Activated CD8-positive, alpha-beta T cell treated with anti-CD3 and anti-CD28 coated beads for 36 hours (primary cell): ENCODE data around the gene ARPC3. TPM values are rescaled to one million over a fixed set of nuclear protein-coding genes. Genes with fewer than 3 reads are reported as not detected.
"Not testable (repeated sequence)": the region's sequence is repeated elsewhere in the genome, so short reads cannot be mapped to it uniquely, and the experiment has no call there.

Experiments used
- ATAC-seq: fragments of 200-7000 bp; cut with Tn5 transposase; one replicate; pipeline ENCODE4 v1.10.0; 2021; ENCODE audit warnings: mild to moderate bottlenecking, moderate library complexity
- CTCF ChIA-PET: fragments of 350-600 bp; sonication (Branson Sonifier 250); formaldehyde crosslinking; loops from one replicate; lab custom pipeline; 2021; ENCODE audit warnings: antibody characterized with exemption; lab: Charles Lee
- POLR2A ChIA-PET: fragments of 350-600 bp; sonication (Branson Sonifier 250); formaldehyde crosslinking; loops from one replicate; lab custom pipeline; 2021; ENCODE audit warnings: antibody characterized with exemption; lab: Charles Lee
- DNase-seq: peaks from one replicate; pipeline ENCODE4 v3.0.0-alpha.2; 2020
- H3K27ac Mint-ChIP-seq: one replicate; pipeline ENCODE4 v1.8.0; 2021; ENCODE audit warnings: mild to moderate bottlenecking, mixed read lengths
- H3K27me3 Mint-ChIP-seq: one replicate; pipeline ENCODE4 v1.8.0; 2021; ENCODE audit warnings: mixed read lengths
- H3K36me3 Mint-ChIP-seq: one replicate; pipeline ENCODE4 v1.8.0; 2021; ENCODE audit warnings: low read depth, mixed read lengths
- H3K4me1 Mint-ChIP-seq: one replicate; pipeline ENCODE4 v1.8.0; 2021; ENCODE audit warnings: low read depth, mixed read lengths
- H3K4me3 Mint-ChIP-seq: one replicate; pipeline ENCODE4 v1.8.0; 2021; ENCODE audit warnings: mild to moderate bottlenecking, moderate library complexity, mixed read lengths
- H3K9me3 Mint-ChIP-seq: one replicate; pipeline ENCODE4 v1.8.0; 2021; ENCODE audit warnings: mixed read lengths
- intact Hi-C: fragments of 100-400 bp; cut with micrococcal nuclease; formaldehyde crosslinking; loops from one replicate; pipeline ENCODE4 v1.10.0; 2022
- total RNA-seq, 2 experiments: library from RNA; stranded (reverse); gene quantifications; one replicate each; pipeline ENCODE4 v1.2.3, GENCODE V29; 2021
- TF ChIP-seq, protein P1 (sequence below): fragments of 200-600 bp; IDR thresholded peaks from one replicate; pipeline ENCODE4 v1.8.0; 2022; ENCODE audit warnings: antibody characterized with exemption, mild to moderate bottlenecking

The ARPC3 gene
- total RNA-seq, 2 experiments from 2014 or later, result 229 to 240 TPM

GRCh38 chr12:110468214-110469048, 18.3 kb upstream of the ARPC3 start, which contains the start of the genes FAM216A and GPN3:
FAM216A (plus strand) TSS chr12:110468845; CDS start chr12:110468876, 31 bp downstream.
GPN3 (minus strand) TSS chr12:110468257; CDS start chr12:110468203, 54 bp downstream.
- peak within 1 kb of the TSS; percentile 88 for H3K4me3 Mint-ChIP-seq
- ChIA-PET CTCF (interaction anchor here (0.7 to 7.1 kb wide), 25 partner anchors 10 to 426 kb away, joined by 3 to 70 read pairs (median 5); partner anchors contain the start of genes ARPC3, ATP2A2, RAD9B and VPS29), POLR2A (interaction anchor here (0.6 to 3.0 kb wide), 40 partner anchors 9 to 356 kb away, joined by 3 to 49 read pairs (median 4); partner anchors contain the start of genes ARPC3, RAD9B, TCTN1 and VPS29)
- H3K27me3 Mint-ChIP-seq, result no peaks in the 10 kb centered on the region
- no peaks in the 10 kb centered on the region for H3K9me3 Mint-ChIP-seq
- ATAC-seq, result peak; percentile 82
- TF ChIP-seq, protein P1, sequence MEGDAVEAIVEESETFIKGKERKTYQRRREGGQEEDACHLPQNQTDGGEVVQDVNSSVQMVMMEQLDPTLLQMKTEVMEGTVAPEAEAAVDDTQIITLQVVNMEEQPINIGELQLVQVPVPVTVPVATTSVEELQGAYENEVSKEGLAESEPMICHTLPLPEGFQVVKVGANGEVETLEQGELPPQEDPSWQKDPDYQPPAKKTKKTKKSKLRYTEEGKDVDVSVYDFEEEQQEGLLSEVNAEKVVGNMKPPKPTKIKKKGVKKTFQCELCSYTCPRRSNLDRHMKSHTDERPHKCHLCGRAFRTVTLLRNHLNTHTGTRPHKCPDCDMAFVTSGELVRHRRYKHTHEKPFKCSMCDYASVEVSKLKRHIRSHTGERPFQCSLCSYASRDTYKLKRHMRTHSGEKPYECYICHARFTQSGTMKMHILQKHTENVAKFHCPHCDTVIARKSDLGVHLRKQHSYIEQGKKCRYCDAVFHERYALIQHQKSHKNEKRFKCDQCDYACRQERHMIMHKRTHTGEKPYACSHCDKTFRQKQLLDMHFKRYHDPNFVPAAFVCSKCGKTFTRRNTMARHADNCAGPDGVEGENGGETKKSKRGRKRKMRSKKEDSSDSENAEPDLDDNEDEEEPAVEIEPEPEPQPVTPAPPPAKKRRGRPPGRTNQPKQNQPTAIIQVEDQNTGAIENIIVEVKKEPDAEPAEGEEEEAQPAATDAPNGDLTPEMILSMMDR, result no peak
- H3K27ac Mint-ChIP-seq, result peak within 1 kb of the TSS; percentile 99
- DNase-seq, result peak; percentile 97
- H3K4me1 Mint-ChIP-seq, result peaks cover 43% of the 10 kb centered on the region
- intact Hi-C loops, result loop anchor here (2.0 kb wide), 1 partner anchor 34 kb away; the partner anchor contains the start of genes RAD9B and VPS29
- H3K36me3 Mint-ChIP-seq, result peaks cover 43% of the 10 kb centered on the region

DNA sequence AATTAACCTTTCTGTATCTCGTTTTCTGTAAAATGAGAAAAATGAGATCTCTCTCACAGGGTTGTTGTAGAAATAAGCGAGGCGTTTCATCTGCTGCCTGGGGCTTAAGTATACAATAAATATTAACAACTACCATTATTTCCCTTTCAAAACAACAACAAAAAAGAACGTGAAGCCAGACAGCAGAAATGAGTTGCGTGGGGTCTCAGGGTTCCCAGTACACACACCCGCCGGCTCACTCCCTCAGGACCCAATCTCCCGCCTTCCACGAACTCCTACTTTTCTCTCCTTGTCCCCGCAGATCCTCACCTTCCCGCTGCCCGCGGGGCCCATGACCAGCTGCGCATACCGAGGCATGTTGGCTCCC, 17.7 kb upstream of the ARPC3 start:
- H3K36me3 Mint-ChIP-seq, result peaks cover 45% of the 10 kb centered on the region
- ChIA-PET POLR2A (interaction anchor here (0.8 to 3.0 kb wide), 23 partner anchors 10 to 273 kb away, joined by 3 to 49 read pairs (median 5); partner anchors contain the start of genes ARPC3, RAD9B, TCTN1 and VPS29), CTCF (interaction anchor here (0.9 to 7.1 kb wide), 15 partner anchors 10 to 427 kb away, joined by 3 to 70 read pairs (median 5); partner anchors contain the start of genes ARPC3, ATP2A2, RAD9B and VPS29)
- peaks cover 42% of the 10 kb centered on the region for H3K4me1 Mint-ChIP-seq
- intact Hi-C loops, result loop anchor here (2.0 kb wide), 1 partner anchor 35 kb away; the partner anchor contains the start of genes RAD9B and VPS29
- peak overlapping the region; percentile 99 for H3K27ac Mint-ChIP-seq
- no peaks in the 10 kb centered on the region for H3K9me3 Mint-ChIP-seq
- H3K27me3 Mint-ChIP-seq, result no peaks in the 10 kb centered on the region
- H3K4me3 Mint-ChIP-seq, result peak overlapping the region; percentile 88
- DNase-seq (no peak), ATAC-seq (no peak)
- TF ChIP-seq, protein P1, result no peak

DNA sequence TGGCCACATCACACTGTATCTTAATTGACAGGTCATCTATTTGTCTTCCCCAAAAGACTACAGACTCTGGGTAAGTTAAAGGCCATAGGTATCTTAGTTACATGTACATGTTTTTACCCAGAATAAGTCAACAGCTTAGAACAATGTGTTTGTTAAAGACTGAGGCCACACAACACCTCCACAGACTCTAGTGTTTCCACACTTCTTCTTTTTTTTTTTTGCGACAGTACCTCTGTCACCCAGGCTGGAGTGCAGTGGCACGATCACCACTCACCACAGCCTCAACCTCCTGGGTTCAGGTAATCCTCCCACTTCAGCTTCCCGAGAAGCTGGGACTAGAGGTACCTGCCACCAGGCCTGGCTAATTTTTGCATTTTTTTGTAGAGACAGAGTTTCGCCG, 16.7 kb upstream of the ARPC3 start:
- TF ChIP-seq, protein P1, result no peak
- H3K4me1 Mint-ChIP-seq, result peaks cover 43% of the 10 kb centered on the region
- H3K9me3 Mint-ChIP-seq, result no peaks in the 10 kb centered on the region
- ChIA-PET POLR2A (interaction anchor here (0.9 to 2.6 kb wide), 4 partner anchors 15 to 113 kb away, joined by 5 to 10 read pairs (median 6); partner anchors contain the start of gene ARPC3), CTCF (interaction anchor here (1.2 to 7.1 kb wide), 3 partner anchors 16 to 135 kb away, joined by 3 to 70 read pairs (median 48); partner anchors contain the start of gene ARPC3)
- no peaks in the 10 kb centered on the region for H3K27me3 Mint-ChIP-seq
- peaks cover 46% of the 10 kb centered on the region for H3K36me3 Mint-ChIP-seq
- DNase-seq (no peak), ATAC-seq (no peak)
- peak overlapping the region; percentile 88 for H3K4me3 Mint-ChIP-seq
- H3K27ac Mint-ChIP-seq, result no peak overlapping the region
- intact Hi-C loops, result no loop called here

GRCh38 chr12:110465765-110466164, 15.6 kb upstream of the ARPC3 start:
- DNase-seq, H3K4me3 Mint-ChIP-seq, H3K9me3 Mint-ChIP-seq, intact Hi-C loops, H3K27ac Mint-ChIP-seq, H3K27me3 Mint-ChIP-seq, ATAC-seq: not testable (repeated sequence)
- peaks cover 37% of the 10 kb centered on the region for H3K4me1 Mint-ChIP-seq
- H3K36me3 Mint-ChIP-seq, result peaks cover 39% of the 10 kb centered on the region
- CTCF ChIA-PET, result interaction anchor here (1.2 to 7.1 kb wide), 3 partner anchors 15 to 136 kb away, joined by 3 to 70 read pairs (median 48); partner anchors contain the start of gene ARPC3
- POLR2A ChIA-PET, result interaction anchor here (0.7 to 2.6 kb wide), 5 partner anchors 14 to 114 kb away, joined by 3 to 10 read pairs (median 5); partner anchors contain the start of gene ARPC3

- CTCF ChIA-PET, result interaction anchor here (2.0 kb wide), 1 partner anchor 15 kb away, joined by 7 read pairs; the partner anchor contains the start of gene ARPC3
- H3K4me3 Mint-ChIP-seq, result no peak overlapping the region
These were observed 14.9 kb upstream of the ARPC3 start for GRCh38 chr12:110465024-110465423.

GRCh38 chr12:110461189-110461588, 11.1 kb upstream of the ARPC3 start:
- H3K27me3 Mint-ChIP-seq, intact Hi-C loops, H3K9me3 Mint-ChIP-seq, H3K27ac Mint-ChIP-seq, H3K4me3 Mint-ChIP-seq, DNase-seq, ATAC-seq: not testable (repeated sequence)
- CTCF ChIA-PET, result interaction anchor here (0.6 to 1.1 kb wide), 2 partner anchors 30 to 142 kb away, joined by 3 to 4 read pairs; no protein-coding TSS in a partner anchor
- Mint-ChIP-seq H3K4me1 (peaks cover 10% of the 10 kb centered on the region), H3K36me3 (peaks cover 38% of the 10 kb centered on the region)
- POLR2A ChIA-PET, result interaction anchor here (0.7 kb wide), 1 partner anchor 536 kb away, joined by 4 read pairs; no protein-coding TSS in a partner anchor

More at GRCh38 chr12:110465024-110465423, 14.9 kb upstream of the ARPC3 start:
- no peak for ATAC-seq
- Mint-ChIP-seq H3K36me3 (peaks cover 36% of the 10 kb centered on the region), H3K4me1 (peaks cover 31% of the 10 kb centered on the region), H3K27me3 (no peaks in the 10 kb centered on the region), H3K9me3 (no peaks in the 10 kb centered on the region), H3K27ac (no peak overlapping the region)
- POLR2A ChIA-PET, result interaction anchor here (0.6 to 2.6 kb wide), 3 partner anchors 9 to 15 kb away, joined by 3 to 10 read pairs (median 3); partner anchors contain the start of gene ARPC3
- no peak for DNase-seq
- TF ChIP-seq, protein P1, result no peak
- intact Hi-C loops, result no loop called here
